Measurements from ENCODE around the gene FGF19.

FGF19 gene

GRCh38 chr11:69707176-69707575, 3.4 kb upstream of the FGF19 start:
- TF ChIP-seq REST (IDR thresholded peaks at IDR 0.05; ENCODE audit: insufficient replicate concordance, low read depth) (no peak), SPI1 (IDR thresholded peaks at IDR 0.05; ENCODE audit: borderline replicate concordance, low read depth) (no peak), CTCF (IDR thresholded peaks at IDR 0.05; ENCODE audit: insufficient read depth, low read length) (no peak), POLR2AphosphoS5 (IDR thresholded peaks at IDR 0.05; ENCODE audit: low read depth) (no peak), GABPA (IDR thresholded peaks at IDR 0.05; ENCODE audit: low read depth) (no peak)
- H3K4me3 ChIP-seq (replicated peaks; ENCODE audit: insufficient read depth, low read length), result no peak overlapping the region
- DNase-seq (ENCODE audit: low read depth in 1 of 2, low spot score in 1 of 2), result no peak
- H3K27ac ChIP-seq (replicated peaks), result no peak overlapping the region
- H3K27me3 ChIP-seq (ENCODE audit: insufficient read depth, poor library complexity, severe bottlenecking), result peaks cover 41% of the 10 kb centered on the region

- no peak for DNase-seq (ENCODE audit: low read depth in 1 of 2, low spot score in 1 of 2)
- TF ChIP-seq GABPA (IDR thresholded peaks at IDR 0.05; ENCODE audit: low read depth) (no peak), SPI1 (IDR thresholded peaks at IDR 0.05; ENCODE audit: borderline replicate concordance, low read depth) (no peak), REST (IDR thresholded peaks at IDR 0.05; ENCODE audit: insufficient replicate concordance, low read depth) (no peak), POLR2AphosphoS5 (IDR thresholded peaks at IDR 0.05; ENCODE audit: low read depth) (no peak), CTCF (IDR thresholded peaks at IDR 0.05; ENCODE audit: insufficient read depth, low read length) (no peak)
- H3K27me3 ChIP-seq (ENCODE audit: insufficient read depth, poor library complexity, severe bottlenecking), result peaks cover 46% of the 10 kb centered on the region
- no peak overlapping the region for H3K27ac ChIP-seq (replicated peaks)
- no peak overlapping the region for H3K4me3 ChIP-seq (replicated peaks; ENCODE audit: insufficient read depth, low read length)
These were observed 2.3 kb upstream of the FGF19 start for GRCh38 chr11:69705901-69706787.

GRCh38 chr11:69705351-69705811, 1.6 kb upstream of the FGF19 start:
- no peak overlapping the region for H3K27ac ChIP-seq (replicated peaks)
- DNase-seq (ENCODE audit: low read depth in 1 of 2, low spot score in 1 of 2), result no peak
- H3K27me3 ChIP-seq (ENCODE audit: insufficient read depth, poor library complexity, severe bottlenecking), result peaks cover 53% of the 10 kb centered on the region
- TF ChIP-seq CTCF (IDR thresholded peaks at IDR 0.05; ENCODE audit: insufficient read depth, low read length), result no peak
- no peak for TF ChIP-seq SPI1 (IDR thresholded peaks at IDR 0.05; ENCODE audit: borderline replicate concordance, low read depth)
- no peak for TF ChIP-seq POLR2AphosphoS5 (IDR thresholded peaks at IDR 0.05; ENCODE audit: low read depth)
- no peak for TF ChIP-seq REST (IDR thresholded peaks at IDR 0.05; ENCODE audit: insufficient replicate concordance, low read depth)
- no peak for TF ChIP-seq GABPA (IDR thresholded peaks at IDR 0.05; ENCODE audit: low read depth)
- H3K4me3 ChIP-seq (replicated peaks; ENCODE audit: insufficient read depth, low read length), result no peak overlapping the region
